Activated T-helper 1 cell treated with anti-CD3 and anti-CD28 coated beads, Interleukin-12 subunit alpha, Interleukin-12 subunit beta, Interleukin-2, Interleukin-4 antibody, amounts not matched to agents 30 ng/mL and 10 ng/mL and 1 ng/mL, durations not matched to agents 14 hours and 24 hours and 36 hours (primary cell): ENCODE measurements around the gene BAIAP3. TPM values are rescaled to one million over a fixed set of nuclear protein-coding genes. Genes with fewer than 3 reads are reported as not detected.
A peak's percentile ranks its signal among the peaks of the same experiment; 100 is the strongest.
"Not testable (repeated sequence)": the region's sequence is repeated elsewhere in the genome, so short reads cannot be mapped to it uniquely, and the experiment has no call there.

Source experiments
- DNase-seq: peaks from one replicate; pipeline ENCODE4 v3.0.0; 2021; ENCODE audit warnings: low spot score
- H3K27ac Mint-ChIP-seq: one replicate; pipeline ENCODE4 v1.8.0; 2021; ENCODE audit warnings: mild to moderate bottlenecking, mixed read lengths
- H3K27me3 Mint-ChIP-seq: one replicate; pipeline ENCODE4 v1.8.0; 2022; ENCODE audit warnings: mild to moderate bottlenecking, moderate library complexity, mixed read lengths; ENCODE audit not compliant: insufficient read depth
- H3K36me3 Mint-ChIP-seq: one replicate; pipeline ENCODE4 v1.8.0; 2021; ENCODE audit warnings: low read depth, mixed read lengths
- H3K4me1 Mint-ChIP-seq: one replicate; pipeline ENCODE4 v1.8.0; 2021; ENCODE audit warnings: low read depth, mixed read lengths
- H3K4me3 Mint-ChIP-seq: one replicate; pipeline ENCODE4 v1.8.0; 2021; ENCODE audit warnings: mild to moderate bottlenecking, moderate library complexity, mixed read lengths
- H3K9me3 Mint-ChIP-seq: one replicate; pipeline ENCODE4 v1.8.0; 2021; ENCODE audit warnings: mixed read lengths
- intact Hi-C: fragments of 100-400 bp; cut with micrococcal nuclease; formaldehyde crosslinking; loops from one replicate; pipeline ENCODE4 v1.15.1; 2024
- total RNA-seq: library from RNA; stranded (reverse); gene quantifications from 2 replicates; pipeline ENCODE4 v1.2.3, GENCODE V29; 2022

BAIAP3 gene
- total RNA-seq, 1 donor from 2014 or later: 0.18 TPM

- Mint-ChIP-seq H3K9me3 (no peaks in the 10 kb centered on the region), H3K27me3 (peaks cover 2% of the 10 kb centered on the region), H3K27ac (no peak overlapping the region), H3K4me1 (peaks cover 3% of the 10 kb centered on the region), H3K4me3 (no peak overlapping the region), H3K36me3 (peaks cover 7% of the 10 kb centered on the region)
- DNase-seq: no peak
- intact Hi-C loops: no loop called here
Measured at GRCh38 chr16:1326391-1326790, 7.1 kb upstream of the BAIAP3 start.

- H3K4me1 Mint-ChIP-seq: peaks cover 6% of the 10 kb centered on the region
- DNase-seq: no peak
- intact Hi-C loops: no loop called here
- no peak overlapping the region for H3K4me3 Mint-ChIP-seq
- H3K27ac Mint-ChIP-seq: no peak overlapping the region
- H3K36me3 Mint-ChIP-seq: peaks cover 7% of the 10 kb centered on the region
- no peaks in the 10 kb centered on the region for H3K9me3 Mint-ChIP-seq
- peaks cover 6% of the 10 kb centered on the region for H3K27me3 Mint-ChIP-seq
Measured at GRCh38 chr16:1326946-1327618, 6.4 kb upstream of the BAIAP3 start.

- intact Hi-C loops: no loop called here
- DNase-seq: no peak
- no peak overlapping the region for H3K4me3 Mint-ChIP-seq
- peaks cover 6% of the 10 kb centered on the region for H3K4me1 Mint-ChIP-seq
- H3K9me3 Mint-ChIP-seq: no peaks in the 10 kb centered on the region
- H3K27me3 Mint-ChIP-seq: peaks cover 11% of the 10 kb centered on the region
- peaks cover 7% of the 10 kb centered on the region for H3K36me3 Mint-ChIP-seq
- H3K27ac Mint-ChIP-seq: no peak overlapping the region
Measured at GRCh38 chr16:1327619-1327947, 5.9 kb upstream of the BAIAP3 start.

- H3K27me3 Mint-ChIP-seq: peaks cover 13% of the 10 kb centered on the region
- H3K4me3 Mint-ChIP-seq, H3K36me3 Mint-ChIP-seq, intact Hi-C loops, H3K9me3 Mint-ChIP-seq, H3K27ac Mint-ChIP-seq, DNase-seq, H3K4me1 Mint-ChIP-seq: not testable (repeated sequence)
Measured at GRCh38 chr16:1328136-1328535, 5.3 kb upstream of the BAIAP3 start.

- intact Hi-C loops, H3K4me3 Mint-ChIP-seq, H3K36me3 Mint-ChIP-seq, DNase-seq, H3K9me3 Mint-ChIP-seq, H3K4me1 Mint-ChIP-seq, H3K27ac Mint-ChIP-seq: not testable (repeated sequence)
- peaks cover 13% of the 10 kb centered on the region for H3K27me3 Mint-ChIP-seq
Measured at GRCh38 chr16:1328961-1329360, 4.5 kb upstream of the BAIAP3 start.

- intact Hi-C loops: no loop called here
- peaks cover 21% of the 10 kb centered on the region for H3K27me3 Mint-ChIP-seq
- H3K9me3 Mint-ChIP-seq: no peaks in the 10 kb centered on the region
- no peak overlapping the region for H3K4me3 Mint-ChIP-seq
- H3K4me1 Mint-ChIP-seq: peaks cover 6% of the 10 kb centered on the region
- no peak overlapping the region for H3K27ac Mint-ChIP-seq
- H3K36me3 Mint-ChIP-seq: peaks cover 3% of the 10 kb centered on the region
- DNase-seq: no peak
Measured at GRCh38 chr16:1330260-1330914, 3.1 kb upstream of the BAIAP3 start.

GRCh38 chr16:1330931-1331711, 2.3 kb upstream of the BAIAP3 start:
- Mint-ChIP-seq H3K27ac (no peak overlapping the region), H3K36me3 (peaks cover 3% of the 10 kb centered on the region), H3K9me3 (no peaks in the 10 kb centered on the region), H3K4me1 (peaks cover 6% of the 10 kb centered on the region), H3K27me3 (peaks cover 23% of the 10 kb centered on the region), H3K4me3 (peak overlapping the region; percentile 51)
- DNase-seq: no peak
- intact Hi-C loops: no loop called here

GRCh38 chr16:1331712-1332617, 1.5 kb upstream of the BAIAP3 start:
- Mint-ChIP-seq H3K36me3 (no peaks in the 10 kb centered on the region), H3K4me1 (peaks cover 6% of the 10 kb centered on the region), H3K27me3 (peaks cover 29% of the 10 kb centered on the region), H3K9me3 (no peaks in the 10 kb centered on the region), H3K4me3 (peak overlapping the region; percentile 54), H3K27ac (peak overlapping the region; percentile 68)
- peak; percentile 63 for DNase-seq
- intact Hi-C loops: loop anchor here (2.0 kb wide), 1 partner anchor 21 kb away; no protein-coding TSS in a partner anchor

GRCh38 chr16:1332618-1333148, 762 bp upstream of the BAIAP3 start:
- Mint-ChIP-seq H3K4me3 (peak overlapping the region; percentile 54), H3K27ac (no peak overlapping the region), H3K27me3 (peaks cover 29% of the 10 kb centered on the region), H3K9me3 (no peaks in the 10 kb centered on the region), H3K4me1 (peaks cover 6% of the 10 kb centered on the region), H3K36me3 (no peaks in the 10 kb centered on the region)
- intact Hi-C loops: loop anchor here (1.0 to 2.0 kb wide), 2 partner anchors 19 to 22 kb away; partner anchors contain the start of genes GNPTG and TSR3
- DNase-seq: no peak

GRCh38 chr16:1333854-1334700, 632 bp downstream of the BAIAP3 start:
- Mint-ChIP-seq H3K36me3 (no peaks in the 10 kb centered on the region), H3K4me1 (peaks cover 6% of the 10 kb centered on the region), H3K27ac (no peak overlapping the region), H3K4me3 (no peak overlapping the region), H3K27me3 (peaks cover 29% of the 10 kb centered on the region), H3K9me3 (no peaks in the 10 kb centered on the region)
- intact Hi-C loops: loop anchor here (1.0 to 2.0 kb wide), 2 partner anchors 17 to 23 kb away; partner anchors contain the start of genes GNPTG and TSR3
- no peak for DNase-seq

GRCh38 chr16:1334739-1335138, 1.3 kb downstream of the BAIAP3 start:
- Mint-ChIP-seq H3K9me3 (no peaks in the 10 kb centered on the region), H3K4me1 (peaks cover 6% of the 10 kb centered on the region), H3K36me3 (no peaks in the 10 kb centered on the region), H3K27me3 (peaks cover 29% of the 10 kb centered on the region), H3K4me3 (no peak overlapping the region), H3K27ac (no peak overlapping the region)
- DNase-seq: no peak
- intact Hi-C loops: no loop called here
